CD4-positive, alpha-beta T cell treated with Interleukin-4 for 4 hours (primary cell): ENCODE results near the gene CABLES1.
"Not testable (repeated sequence)": the region's sequence is repeated elsewhere in the genome, so short reads cannot be mapped to it uniquely, and the experiment has no call there.

Experiments
- DNase-seq: peaks from one replicate; pipeline ENCODE4 v3.0.0-alpha.2; 2020

CABLES1 gene

GRCh38 chr18:23143016-23143814 lies 7.9 kb downstream of the CABLES1 start:
- no peak for DNase-seq

GRCh38 chr18:23143815-23144261 lies 8.6 kb downstream of the CABLES1 start:
- no peak for DNase-seq

- no peak for DNase-seq
Measured at GRCh38 chr18:23144640-23145039, 9.4 kb downstream of the CABLES1 start.

GRCh38 chr18:23145621-23146020 lies 10.3 kb downstream of the CABLES1 start:
- DNase-seq: no peak

- DNase-seq: no peak
Measured at GRCh38 chr18:23146861-23147469, 11.7 kb downstream of the CABLES1 start.

GRCh38 chr18:23148382-23148781 lies 13.1 kb downstream of the CABLES1 start:
- no peak for DNase-seq

GRCh38 chr18:23149570-23149969 lies 14.3 kb downstream of the CABLES1 start:
- DNase-seq: no peak

- DNase-seq: no peak
Measured at GRCh38 chr18:23151414-23152099, 16.3 kb downstream of the CABLES1 start.

- no peak for DNase-seq
Measured at GRCh38 chr18:23154030-23154429, 18.7 kb downstream of the CABLES1 start.

GRCh38 chr18:23154823-23155500 lies 19.7 kb downstream of the CABLES1 start:
- no peak for DNase-seq

- DNase-seq: no peak
Measured at GRCh38 chr18:23155537-23155936, 20.3 kb downstream of the CABLES1 start.

GRCh38 chr18:23156134-23156533 lies 20.8 kb downstream of the CABLES1 start:
- no peak for DNase-seq

- no peak for DNase-seq
Measured at GRCh38 chr18:23158058-23158457, 22.8 kb downstream of the CABLES1 start.

- DNase-seq: not testable (repeated sequence)
Measured at GRCh38 chr18:23158884-23159283, 23.6 kb downstream of the CABLES1 start.

GRCh38 chr18:23159344-23159743 lies 24.1 kb downstream of the CABLES1 start:
- DNase-seq: no peak

GRCh38 chr18:23162473-23162872 lies 27.2 kb downstream of the CABLES1 start:
- DNase-seq: no peak

GRCh38 chr18:23163786-23164533 lies 28.7 kb downstream of the CABLES1 start:
- no peak for DNase-seq

- no peak for DNase-seq
Measured at GRCh38 chr18:23165271-23166068, 30.2 kb downstream of the CABLES1 start.

- DNase-seq: no peak
Measured at GRCh38 chr18:23166891-23167541, 31.7 kb downstream of the CABLES1 start.

GRCh38 chr18:23169673-23170044 lies 34.4 kb downstream of the CABLES1 start:
- no peak for DNase-seq

GRCh38 chr18:23170137-23170536 lies 34.9 kb downstream of the CABLES1 start:
- no peak for DNase-seq
